Neural progenitor cell (in vitro differentiated cells): ENCODE data around the gene OMP. TPM values are rescaled to one million over a fixed set of nuclear protein-coding genes. Genes with fewer than 3 reads are reported as not detected.

Experiments used
- DNase-seq: peaks from one replicate; pipeline ENCODE4 v3.0.0-alpha.2; 2016; ENCODE audit warnings: low spot score
- H2AFZ ChIP-seq: fragments of 200-600 bp; sonication (generic); replicated peaks from 2 replicates; pipeline ENCODE4 v1.6.1; 2016; ENCODE audit warnings: antibody characterized with exemption
- H3F3A ChIP-seq: fragments of 200-600 bp; sonication (generic); 2 replicates; pipeline ENCODE4 v1.6.1; 2016; ENCODE audit warnings: antibody characterized with exemption, low read depth
- H3K27ac ChIP-seq: fragments of 200-600 bp; sonication (generic); 2 replicates; pipeline ENCODE4 v1.5.1; 2016; ENCODE audit warnings: mild to moderate bottlenecking
- H3K27me3 ChIP-seq: fragments of 200-600 bp; sonication (generic); 2 replicates; pipeline ENCODE4 v1.6.1; 2016; ENCODE audit warnings: mild to moderate bottlenecking, moderate library complexity
- H3K36me3 ChIP-seq: fragments of 200-600 bp; sonication (generic); 2 replicates; pipeline ENCODE4 v1.5.1; 2016
- H3K4me1 ChIP-seq: fragments of 200-600 bp; sonication (generic); 2 replicates; pipeline ENCODE4 v1.6.1; 2016; ENCODE audit warnings: mixed run types
- H3K4me2 ChIP-seq: fragments of 200-600 bp; sonication (generic); 2 replicates; pipeline ENCODE4 v1.6.1; 2016
- H3K4me3 ChIP-seq: fragments of 200-600 bp; sonication (generic); 2 replicates; pipeline ENCODE4 v1.5.1; 2016
- H3K79me2 ChIP-seq: fragments of 200-600 bp; sonication (generic); 2 replicates; pipeline ENCODE4 v1.6.1; 2016; ENCODE audit warnings: low read depth
- H3K9ac ChIP-seq: fragments of 200-600 bp; sonication (generic); 2 replicates; pipeline ENCODE4 v1.6.1; 2016
- H3K9me3 ChIP-seq: fragments of 200-600 bp; sonication (generic); 2 replicates; pipeline ENCODE4 v1.5.1; 2016; ENCODE audit warnings: low read depth
- H4K20me1 ChIP-seq: fragments of 200-600 bp; sonication (generic); 2 replicates; pipeline ENCODE4 v1.6.1; 2016; ENCODE audit warnings: low read depth
- H3K27ac Mint-ChIP-seq: 3 replicates; pipeline ENCODE4 v1.8.0; 2021; ENCODE audit warnings: mixed read lengths
- H3K27me3 Mint-ChIP-seq: 2 replicates; pipeline ENCODE4 v1.8.0; 2022; ENCODE audit warnings: low read depth, mild to moderate bottlenecking, inconsistent platforms, moderate library complexity, mixed read lengths; ENCODE audit not compliant: insufficient read depth
- H3K36me3 Mint-ChIP-seq: 3 replicates; pipeline ENCODE4 v1.8.0; 2021; ENCODE audit warnings: mixed read lengths
- H3K4me1 Mint-ChIP-seq: 3 replicates; pipeline ENCODE4 v1.8.0; 2021; ENCODE audit warnings: mixed read lengths
- H3K4me3 Mint-ChIP-seq: 3 replicates; pipeline ENCODE4 v1.8.0; 2021; ENCODE audit warnings: mild to moderate bottlenecking, moderate library complexity, mixed read lengths
- H3K9me3 Mint-ChIP-seq: 3 replicates; pipeline ENCODE4 v1.8.0; 2020; ENCODE audit warnings: mixed read lengths
- CTCF ChIP-seq: fragments of 200-600 bp; sonication (generic); IDR thresholded peaks from 2 replicates; pipeline ENCODE4 v1.5.1; 2017; ENCODE audit warnings: antibody characterized with exemption, mild to moderate bottlenecking
- EZH2 ChIP-seq: fragments of 200-600 bp; sonication (generic); IDR thresholded peaks from 2 replicates; pipeline ENCODE4 v1.6.1; 2017; ENCODE audit warnings: antibody characterized with exemption, mild to moderate bottlenecking, moderate library complexity
- EZH2phosphoT487 ChIP-seq: fragments of 200-600 bp; sonication (generic); IDR thresholded peaks from 2 replicates; pipeline ENCODE4 v1.6.1; 2017; ENCODE audit warnings: antibody characterized with exemption
- total RNA-seq: library from RNA; depleted of rRNA; stranded (reverse); fragments of >200 nt; gene quantifications from 2 replicates; pipeline ENCODE4 v1.2.3, GENCODE V29; 2015; ENCODE audit warnings: low replicate concordance

OMP gene
- total RNA-seq, 1 donor from 2014 or later = not detected

GRCh38 chr11:77090373-77091111, 12.1 kb upstream of the OMP start:
- Mint-ChIP-seq H3K27me3 (peaks cover 3% of the 10 kb centered on the region), H3K36me3 (no peaks in the 10 kb centered on the region), H3K4me1 (peaks cover 6% of the 10 kb centered on the region), H3K9me3 (no peaks in the 10 kb centered on the region), H3K27ac (no peak overlapping the region), H3K4me3 (no peak overlapping the region)
- no peak overlapping the region for H3K4me3 ChIP-seq
- H3K27me3 ChIP-seq = no peaks in the 10 kb centered on the region
- H3K9ac ChIP-seq = no peak overlapping the region
- no peak overlapping the region for H3K4me2 ChIP-seq
- no peak for DNase-seq
- H3F3A ChIP-seq = no peaks in the 10 kb centered on the region
- no peaks in the 10 kb centered on the region for H3K36me3 ChIP-seq
- H3K4me1 ChIP-seq = no peaks in the 10 kb centered on the region
- H4K20me1 ChIP-seq = peaks cover 2% of the 10 kb centered on the region
- H3K9me3 ChIP-seq = no peaks in the 10 kb centered on the region
- no peak for TF ChIP-seq EZH2phosphoT487
- no peak for TF ChIP-seq EZH2
- no peak for TF ChIP-seq CTCF
- no peak overlapping the region for H3K27ac ChIP-seq
- no peak overlapping the region for H2AFZ ChIP-seq
- H3K79me2 ChIP-seq = no peaks in the 10 kb centered on the region

GRCh38 chr11:77091146-77091940, 11.3 kb upstream of the OMP start:
- Histone ChIP-seq H3K27me3 (no peaks in the 10 kb centered on the region), H3K4me3 (no peak overlapping the region), H3K4me1 (peaks cover 8% of the 10 kb centered on the region), H2AFZ (no peak overlapping the region), H3K79me2 (no peaks in the 10 kb centered on the region), H3K36me3 (no peaks in the 10 kb centered on the region), H3F3A (no peaks in the 10 kb centered on the region), H3K4me2 (no peak overlapping the region), H3K27ac (no peak overlapping the region), H3K9ac (no peak overlapping the region), H3K9me3 (no peaks in the 10 kb centered on the region), H4K20me1 (peaks cover 2% of the 10 kb centered on the region)
- DNase-seq = peak; percentile 87
- Mint-ChIP-seq H3K9me3 (no peaks in the 10 kb centered on the region), H3K27ac (peak overlapping the region; percentile 37), H3K36me3 (no peaks in the 10 kb centered on the region), H3K4me1 (peaks cover 5% of the 10 kb centered on the region), H3K27me3 (peaks cover under 1% of the 10 kb centered on the region), H3K4me3 (no peak overlapping the region)
- TF ChIP-seq EZH2phosphoT487 (no peak), CTCF (peak; percentile 91)

- H3K9me3 ChIP-seq = no peaks in the 10 kb centered on the region
- no peaks in the 10 kb centered on the region for H3K27me3 ChIP-seq
- Mint-ChIP-seq H3K9me3 (no peaks in the 10 kb centered on the region), H3K27ac (no peak overlapping the region), H3K4me3 (no peak overlapping the region), H3K36me3 (no peaks in the 10 kb centered on the region), H3K4me1 (peaks cover 7% of the 10 kb centered on the region), H3K27me3 (peaks cover 3% of the 10 kb centered on the region)
- H3K36me3 ChIP-seq = no peaks in the 10 kb centered on the region
- H3K4me2 ChIP-seq = no peak overlapping the region
- H3K4me3 ChIP-seq = no peak overlapping the region
- no peak for TF ChIP-seq CTCF
- TF ChIP-seq EZH2phosphoT487 = no peak
- TF ChIP-seq EZH2 = no peak
- H3K4me1 ChIP-seq = peaks cover 11% of the 10 kb centered on the region
- H3K27ac ChIP-seq = no peak overlapping the region
- no peak overlapping the region for H3K9ac ChIP-seq
- H2AFZ ChIP-seq = no peak overlapping the region
- no peaks in the 10 kb centered on the region for H3K79me2 ChIP-seq
- H3F3A ChIP-seq = no peaks in the 10 kb centered on the region
- no peak for DNase-seq
- H4K20me1 ChIP-seq = peaks cover 2% of the 10 kb centered on the region
Observed at GRCh38 chr11:77092382-77092781, 10.3 kb upstream of the OMP start.
